ENCODE results near the gene IDI1.

The IDI1 gene

DNA sequence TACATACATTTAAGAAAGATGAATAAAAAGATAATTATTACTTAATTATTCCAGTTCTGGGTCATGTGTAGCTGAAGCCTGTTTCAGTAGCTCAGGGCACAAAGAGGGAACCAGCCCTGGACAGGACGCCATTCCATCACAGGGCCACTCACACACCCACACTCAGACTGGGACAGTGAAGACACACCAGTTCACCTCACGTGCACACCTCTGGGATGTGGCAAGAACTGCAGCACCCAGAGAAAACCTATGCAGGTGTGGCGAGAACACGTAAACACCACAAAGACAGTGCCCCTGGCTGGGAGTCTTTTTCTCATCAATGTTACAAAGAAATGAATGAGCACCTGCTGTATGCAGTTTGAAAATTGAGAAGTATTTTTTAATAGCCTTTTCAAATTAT lies 1.6 kb upstream of the IDI1 start:
- peaks cover 45% of the 10 kb centered on the region for H3K36me3 ChIP-seq (ENCODE audit: low read depth)
- ATAC-seq (ENCODE audit: low read depth) (no peak), DNase-seq (ENCODE audit: low spot score) (no peak)
- H3K27me3 ChIP-seq (ENCODE audit: insufficient read depth, poor library complexity, severe bottlenecking): no peaks in the 10 kb centered on the region
- peak overlapping the region; percentile 91 for H3K27ac ChIP-seq (ENCODE audit: poor library complexity, severe bottlenecking)
- TF ChIP-seq, protein P1, sequence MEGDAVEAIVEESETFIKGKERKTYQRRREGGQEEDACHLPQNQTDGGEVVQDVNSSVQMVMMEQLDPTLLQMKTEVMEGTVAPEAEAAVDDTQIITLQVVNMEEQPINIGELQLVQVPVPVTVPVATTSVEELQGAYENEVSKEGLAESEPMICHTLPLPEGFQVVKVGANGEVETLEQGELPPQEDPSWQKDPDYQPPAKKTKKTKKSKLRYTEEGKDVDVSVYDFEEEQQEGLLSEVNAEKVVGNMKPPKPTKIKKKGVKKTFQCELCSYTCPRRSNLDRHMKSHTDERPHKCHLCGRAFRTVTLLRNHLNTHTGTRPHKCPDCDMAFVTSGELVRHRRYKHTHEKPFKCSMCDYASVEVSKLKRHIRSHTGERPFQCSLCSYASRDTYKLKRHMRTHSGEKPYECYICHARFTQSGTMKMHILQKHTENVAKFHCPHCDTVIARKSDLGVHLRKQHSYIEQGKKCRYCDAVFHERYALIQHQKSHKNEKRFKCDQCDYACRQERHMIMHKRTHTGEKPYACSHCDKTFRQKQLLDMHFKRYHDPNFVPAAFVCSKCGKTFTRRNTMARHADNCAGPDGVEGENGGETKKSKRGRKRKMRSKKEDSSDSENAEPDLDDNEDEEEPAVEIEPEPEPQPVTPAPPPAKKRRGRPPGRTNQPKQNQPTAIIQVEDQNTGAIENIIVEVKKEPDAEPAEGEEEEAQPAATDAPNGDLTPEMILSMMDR (IDR thresholded peaks at IDR 0.05; ENCODE audit: poor library complexity, severe bottlenecking): no peak
- peak overlapping the region; percentile 65 for H3K4me3 ChIP-seq (ENCODE audit: severe bottlenecking)
- no peaks in the 10 kb centered on the region for H3K9me3 ChIP-seq (ENCODE audit: severe bottlenecking)
- peaks cover 19% of the 10 kb centered on the region for H3K4me1 ChIP-seq (ENCODE audit: insufficient read depth, poor library complexity, severe bottlenecking)

DNA sequence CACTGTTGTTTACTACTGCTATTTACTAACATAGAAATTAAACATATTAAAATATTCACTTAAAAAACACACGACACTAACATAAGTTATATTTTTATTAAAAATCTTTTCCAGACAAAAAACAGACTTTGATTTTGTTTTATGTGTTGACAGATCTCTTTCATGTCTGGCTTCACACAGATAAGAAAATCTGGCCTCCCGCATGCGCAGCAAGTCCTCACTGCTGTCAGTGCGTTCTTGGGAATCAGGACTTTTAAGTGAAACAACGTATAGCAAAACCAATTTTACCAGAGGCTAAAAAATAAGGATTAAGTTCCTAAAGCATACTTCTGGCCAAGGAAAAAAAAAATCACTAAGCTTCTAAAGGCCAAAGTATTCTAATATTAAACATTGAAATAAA lies 1.2 kb upstream of the IDI1 start:
- Histone ChIP-seq H3K27me3 (ENCODE audit: insufficient read depth, poor library complexity, severe bottlenecking) (no peaks in the 10 kb centered on the region), H3K9me3 (ENCODE audit: severe bottlenecking) (no peaks in the 10 kb centered on the region), H3K4me3 (ENCODE audit: severe bottlenecking) (peak overlapping the region; percentile 65), H3K27ac (ENCODE audit: poor library complexity, severe bottlenecking) (peak overlapping the region; percentile 91), H3K36me3 (ENCODE audit: low read depth) (peaks cover 49% of the 10 kb centered on the region), H3K4me1 (ENCODE audit: insufficient read depth, poor library complexity, severe bottlenecking) (peaks cover 22% of the 10 kb centered on the region)
- TF ChIP-seq, protein P1 (IDR thresholded peaks at IDR 0.05; ENCODE audit: poor library complexity, severe bottlenecking): no peak
- DNase-seq (ENCODE audit: low spot score): no peak
- no peak for ATAC-seq (ENCODE audit: low read depth)

DNA sequence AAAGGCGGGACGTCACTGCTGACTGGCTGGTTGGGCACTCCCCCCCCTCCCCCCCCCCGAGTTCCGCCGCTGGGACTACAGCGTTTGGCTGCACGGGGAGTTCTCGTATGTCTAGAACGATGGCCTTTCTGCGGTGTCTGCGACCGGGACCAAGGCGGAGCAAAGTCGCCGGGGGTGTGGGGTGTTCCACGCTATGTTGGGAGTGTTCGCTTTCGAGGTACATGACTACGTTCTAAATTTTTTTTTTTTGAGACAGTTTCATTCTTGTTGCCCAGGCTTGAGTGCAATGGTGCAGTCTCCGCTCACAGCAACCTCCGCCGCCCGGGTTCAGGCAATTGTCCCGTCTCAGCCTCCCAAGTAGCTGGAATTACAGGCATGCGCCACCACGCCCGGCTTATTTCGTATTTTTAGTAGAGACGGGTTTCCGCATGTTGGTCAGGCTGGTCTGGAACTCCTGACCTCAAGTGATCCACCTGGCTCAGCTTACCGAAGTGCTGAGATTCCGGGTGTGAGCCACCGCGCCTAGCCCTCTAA lies 573 bp upstream of the IDI1 start:
- TF ChIP-seq, protein P1 (IDR thresholded peaks at IDR 0.05; ENCODE audit: poor library complexity, severe bottlenecking): no peak
- Histone ChIP-seq H3K36me3 (ENCODE audit: low read depth) (peaks cover 55% of the 10 kb centered on the region), H3K9me3 (ENCODE audit: severe bottlenecking) (no peaks in the 10 kb centered on the region), H3K4me3 (ENCODE audit: severe bottlenecking) (peak overlapping the region; percentile 65), H3K27me3 (ENCODE audit: insufficient read depth, poor library complexity, severe bottlenecking) (no peaks in the 10 kb centered on the region), H3K27ac (ENCODE audit: poor library complexity, severe bottlenecking) (peak overlapping the region; percentile 91), H3K4me1 (ENCODE audit: insufficient read depth, poor library complexity, severe bottlenecking) (peaks cover 17% of the 10 kb centered on the region)
- no peak for DNase-seq (ENCODE audit: low spot score)
- no peak for ATAC-seq (ENCODE audit: low read depth)

DNA sequence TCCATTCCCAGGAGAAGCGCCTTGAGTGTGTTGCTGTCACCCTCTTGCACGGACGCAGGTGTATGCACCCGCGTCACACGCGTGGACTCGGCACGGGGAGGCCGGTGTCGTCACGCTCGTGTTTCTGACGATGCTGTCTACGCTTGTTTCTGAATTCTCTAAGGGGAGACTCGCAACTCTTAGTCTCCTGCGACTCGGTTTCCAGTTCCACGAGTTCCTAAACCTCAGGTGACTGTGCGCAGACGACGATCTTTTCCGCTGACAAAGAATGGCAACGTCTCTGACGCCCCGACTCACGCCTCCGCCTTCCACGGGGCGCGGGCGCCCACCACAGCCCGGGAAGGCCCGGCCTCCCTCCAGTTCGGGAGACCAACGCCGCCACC lies 579 bp downstream of the IDI1 start:
- Histone ChIP-seq H3K4me1 (ENCODE audit: insufficient read depth, poor library complexity, severe bottlenecking) (peaks cover 13% of the 10 kb centered on the region), H3K4me3 (ENCODE audit: severe bottlenecking) (peak overlapping the region; percentile 65), H3K27me3 (ENCODE audit: insufficient read depth, poor library complexity, severe bottlenecking) (no peaks in the 10 kb centered on the region), H3K9me3 (ENCODE audit: severe bottlenecking) (no peaks in the 10 kb centered on the region), H3K27ac (ENCODE audit: poor library complexity, severe bottlenecking) (peak overlapping the region; percentile 91), H3K36me3 (ENCODE audit: low read depth) (peaks cover 57% of the 10 kb centered on the region)
- DNase-seq (ENCODE audit: low spot score) (no peak), ATAC-seq (ENCODE audit: low read depth) (no peak)
- TF ChIP-seq, protein P1 (IDR thresholded peaks at IDR 0.05; ENCODE audit: poor library complexity, severe bottlenecking): no peak

DNA sequence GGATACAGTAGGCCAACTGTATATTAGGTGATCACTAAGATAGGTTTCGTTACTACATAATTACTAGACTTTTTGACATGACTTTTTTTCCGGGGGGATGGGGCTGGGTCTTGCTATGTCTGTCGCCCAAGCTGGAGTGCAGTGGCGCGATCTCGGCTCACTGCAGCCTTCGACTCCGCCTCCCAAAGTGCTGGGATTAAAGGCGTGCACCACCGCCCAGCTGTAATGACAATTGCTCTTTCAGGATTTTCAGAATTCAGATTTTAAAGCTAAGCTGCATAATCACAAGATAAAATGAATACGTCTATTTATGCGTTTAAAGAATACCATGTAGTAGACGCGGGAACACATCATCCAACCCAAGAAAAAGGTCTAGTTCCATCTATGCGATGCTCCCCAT lies 982 bp downstream of the IDI1 start:
- H3K9me3 ChIP-seq (ENCODE audit: severe bottlenecking): no peaks in the 10 kb centered on the region
- ATAC-seq (ENCODE audit: low read depth) (no peak), DNase-seq (ENCODE audit: low spot score) (no peak)
- no peaks in the 10 kb centered on the region for H3K27me3 ChIP-seq (ENCODE audit: insufficient read depth, poor library complexity, severe bottlenecking)
- TF ChIP-seq, protein P1 (IDR thresholded peaks at IDR 0.05; ENCODE audit: poor library complexity, severe bottlenecking): no peak
- H3K36me3 ChIP-seq (ENCODE audit: low read depth): peaks cover 61% of the 10 kb centered on the region
- H3K4me1 ChIP-seq (ENCODE audit: insufficient read depth, poor library complexity, severe bottlenecking): peaks cover 13% of the 10 kb centered on the region
- peak overlapping the region; percentile 91 for H3K27ac ChIP-seq (ENCODE audit: poor library complexity, severe bottlenecking)
- peak overlapping the region; percentile 65 for H3K4me3 ChIP-seq (ENCODE audit: severe bottlenecking)

Measured in RWPE2 (cell line).